ENCODE data around the gene TRAK1.

The TRAK1 gene

GRCh38 chr3:42179110-42179725 lies 88.1 kb downstream of the TRAK1 start:
- DNase-seq (ENCODE audit: low read depth) = no peak

- DNase-seq (ENCODE audit: low read depth) = no peak
Observed at GRCh38 chr3:42180901-42181300, 89.7 kb downstream of the TRAK1 start.

GRCh38 chr3:42182555-42182954 lies 91.4 kb downstream of the TRAK1 start:
- no peak for DNase-seq (ENCODE audit: low read depth)

GRCh38 chr3:42183991-42184632 lies 93.0 kb downstream of the TRAK1 start:
- DNase-seq (ENCODE audit: low read depth) = no peak

GRCh38 chr3:42184651-42185443 lies 93.7 kb downstream of the TRAK1 start:
- DNase-seq (ENCODE audit: low read depth) = no peak

GRCh38 chr3:42187936-42188335 lies 96.8 kb downstream of the TRAK1 start:
- DNase-seq (ENCODE audit: low read depth) = no peak

- DNase-seq (ENCODE audit: low read depth) = no peak
Observed at GRCh38 chr3:42188376-42188775, 97.2 kb downstream of the TRAK1 start.

GRCh38 chr3:42189001-42189460 lies 97.9 kb downstream of the TRAK1 start:
- DNase-seq (ENCODE audit: low read depth) = no peak

- no peak for DNase-seq (ENCODE audit: low read depth)
Observed at GRCh38 chr3:42189736-42190135, 98.6 kb downstream of the TRAK1 start.

- DNase-seq (ENCODE audit: low read depth) = peak; percentile 52
Observed at GRCh38 chr3:42190701-42191442, 99.7 kb downstream of the TRAK1 start.

- no peak for DNase-seq (ENCODE audit: low read depth)
Observed at GRCh38 chr3:42191443-42191747, 100.2 kb downstream of the TRAK1 start.

GRCh38 chr3:42192334-42193200 lies 101.4 kb downstream of the TRAK1 start:
- no peak for DNase-seq (ENCODE audit: low read depth)

- no peak for DNase-seq (ENCODE audit: low read depth)
Observed at GRCh38 chr3:42194943-42195510, 103.9 kb downstream of the TRAK1 start.

GRCh38 chr3:42195879-42196330 lies 104.7 kb downstream of the TRAK1 start:
- DNase-seq (ENCODE audit: low read depth) = no peak

GRCh38 chr3:42198709-42199108 lies 107.6 kb downstream of the TRAK1 start:
- no peak for DNase-seq (ENCODE audit: low read depth)

- no peak for DNase-seq (ENCODE audit: low read depth)
Observed at GRCh38 chr3:42202217-42202865, 111.2 kb downstream of the TRAK1 start.

GRCh38 chr3:42204867-42205599 lies 113.9 kb downstream of the TRAK1 start:
- no peak for DNase-seq (ENCODE audit: low read depth)

GRCh38 chr3:42205800-42206514 lies 114.8 kb downstream of the TRAK1 start:
- no peak for DNase-seq (ENCODE audit: low read depth)

- no peak for DNase-seq (ENCODE audit: low read depth)
Observed at GRCh38 chr3:42209917-42210316, 118.8 kb downstream of the TRAK1 start.
